ENCODE data around the gene ZNF883.

The ZNF883 gene

GRCh38 chr9:112970939-112971338 is 41.1 kb downstream of the ZNF883 start:
- Histone ChIP-seq H2BK5ac (ENCODE audit: low read depth, low read length, poor library complexity) (no peak overlapping the region), H4K8ac (ENCODE audit: low read depth, low read length) (no peak overlapping the region), H3K79me2 (ENCODE audit: control insufficient read depth, insufficient read depth, low read length, poor library complexity) (no peaks in the 10 kb centered on the region), H2BK12ac (ENCODE audit: low read length) (no peak overlapping the region), H3K27me3 (ENCODE audit: insufficient read depth, low read length) (no peaks in the 10 kb centered on the region), H4K91ac (ENCODE audit: low read depth, low read length) (no peak overlapping the region), H2AFZ (ENCODE audit: insufficient read depth, low read length, poor library complexity) (no peak overlapping the region), H3K36me3 (ENCODE audit: control insufficient read depth in 1 of 2, insufficient read depth in 2 of 2, low read length in 2 of 2) (no peaks in the 10 kb centered on the region), H3K4ac (ENCODE audit: low read depth, low read length) (no peak overlapping the region), H3K79me1 (ENCODE audit: low read length) (no peaks in the 10 kb centered on the region), H3K4me2 (ENCODE audit: low read length) (no peak overlapping the region), H3K23ac (ENCODE audit: low read length) (no peak overlapping the region), H3K18ac (ENCODE audit: low read length) (no peak overlapping the region), H3K9me3 (ENCODE audit: insufficient read depth, low read depth, low read length) (peaks cover under 1% of the 10 kb centered on the region), H3K27ac (ENCODE audit: low read depth, low read length) (no peak overlapping the region), H2BK120ac (ENCODE audit: insufficient read depth, low read length, poor library complexity) (no peak overlapping the region), H3K14ac (ENCODE audit: low read length) (no peak overlapping the region), H3K4me3 (ENCODE audit: low read depth, low read length) (no peak overlapping the region), H4K12ac (ENCODE audit: low read depth, low read length) (no peak overlapping the region), H3K4me1 (ENCODE audit: control insufficient read depth in 1 of 2, insufficient read depth in 2 of 2, low read length in 2 of 2) (no peaks in the 10 kb centered on the region), H2AK5ac (ENCODE audit: low read length) (no peak overlapping the region), H3K9ac (ENCODE audit: low read length) (no peak overlapping the region)
- no CpG with 5 or more reads among the region's 6 CpGs for WGBS (ENCODE audit: extremely low coverage, insufficient coverage, insufficient read length)
- DNase-seq = no peak

- Histone ChIP-seq H3K18ac (ENCODE audit: low read length) (no peak overlapping the region), H2AFZ (ENCODE audit: insufficient read depth, low read length, poor library complexity) (no peak overlapping the region), H4K8ac (ENCODE audit: low read depth, low read length) (no peak overlapping the region), H4K12ac (ENCODE audit: low read depth, low read length) (no peak overlapping the region), H4K91ac (ENCODE audit: low read depth, low read length) (no peak overlapping the region), H3K14ac (ENCODE audit: low read length) (no peak overlapping the region), H3K36me3 (ENCODE audit: control insufficient read depth in 1 of 2, insufficient read depth in 2 of 2, low read length in 2 of 2) (no peaks in the 10 kb centered on the region), H3K27me3 (ENCODE audit: insufficient read depth, low read length) (no peaks in the 10 kb centered on the region), H3K9ac (ENCODE audit: low read length) (no peak overlapping the region), H3K9me3 (ENCODE audit: insufficient read depth, low read depth, low read length) (peaks cover 3% of the 10 kb centered on the region), H2BK120ac (ENCODE audit: insufficient read depth, low read length, poor library complexity) (no peak overlapping the region), H3K79me1 (ENCODE audit: low read length) (no peaks in the 10 kb centered on the region), H3K27ac (ENCODE audit: low read depth, low read length) (no peak overlapping the region), H3K79me2 (ENCODE audit: control insufficient read depth, insufficient read depth, low read length, poor library complexity) (no peaks in the 10 kb centered on the region), H3K23ac (ENCODE audit: low read length) (no peak overlapping the region), H2AK5ac (ENCODE audit: low read length) (no peak overlapping the region), H3K4me1 (ENCODE audit: control insufficient read depth in 1 of 2, insufficient read depth in 2 of 2, low read length in 2 of 2) (no peaks in the 10 kb centered on the region), H3K4me3 (ENCODE audit: low read depth, low read length) (no peak overlapping the region), H3K4me2 (ENCODE audit: low read length) (no peak overlapping the region), H2BK5ac (ENCODE audit: low read depth, low read length, poor library complexity) (no peak overlapping the region), H2BK12ac (ENCODE audit: low read length) (no peak overlapping the region), H3K4ac (ENCODE audit: low read depth, low read length) (no peak overlapping the region)
- no peak for DNase-seq
- no CpG with 5 or more reads among the region's 4 CpGs for WGBS (ENCODE audit: extremely low coverage, insufficient coverage, insufficient read length)
Measured at GRCh38 chr9:112969730-112970129, 42.3 kb downstream of the ZNF883 start.

- Histone ChIP-seq H4K91ac (ENCODE audit: low read depth, low read length) (no peak overlapping the region), H2BK12ac (ENCODE audit: low read length) (no peak overlapping the region), H2BK5ac (ENCODE audit: low read depth, low read length, poor library complexity) (no peak overlapping the region), H4K8ac (ENCODE audit: low read depth, low read length) (no peak overlapping the region), H3K27ac (ENCODE audit: low read depth, low read length) (no peak overlapping the region), H3K9me3 (ENCODE audit: insufficient read depth, low read depth, low read length) (peaks cover 2% of the 10 kb centered on the region), H3K36me3 (ENCODE audit: control insufficient read depth in 1 of 2, insufficient read depth in 2 of 2, low read length in 2 of 2) (no peaks in the 10 kb centered on the region), H3K79me1 (ENCODE audit: low read length) (no peaks in the 10 kb centered on the region), H3K23ac (ENCODE audit: low read length) (no peak overlapping the region), H2AFZ (ENCODE audit: insufficient read depth, low read length, poor library complexity) (no peak overlapping the region), H2BK120ac (ENCODE audit: insufficient read depth, low read length, poor library complexity) (no peak overlapping the region), H3K4me2 (ENCODE audit: low read length) (no peak overlapping the region), H3K4me1 (ENCODE audit: control insufficient read depth in 1 of 2, insufficient read depth in 2 of 2, low read length in 2 of 2) (no peaks in the 10 kb centered on the region), H4K12ac (ENCODE audit: low read depth, low read length) (no peak overlapping the region), H3K18ac (ENCODE audit: low read length) (no peak overlapping the region), H2AK5ac (ENCODE audit: low read length) (no peak overlapping the region), H3K27me3 (ENCODE audit: insufficient read depth, low read length) (peaks cover 2% of the 10 kb centered on the region), H3K9ac (ENCODE audit: low read length) (peak overlapping the region; percentile 33), H3K4me3 (ENCODE audit: low read depth, low read length) (no peak overlapping the region), H3K4ac (ENCODE audit: low read depth, low read length) (no peak overlapping the region), H3K14ac (ENCODE audit: low read length) (no peak overlapping the region), H3K79me2 (ENCODE audit: control insufficient read depth, insufficient read depth, low read length, poor library complexity) (no peaks in the 10 kb centered on the region)
- no peak for DNase-seq
- WGBS (ENCODE audit: extremely low coverage, insufficient coverage, insufficient read length) = no CpG with 5 or more reads among the region's 1 CpG
Measured at GRCh38 chr9:112955550-112955949, 56.4 kb downstream of the ZNF883 start.

GRCh38 chr9:112945620-112946208 is 66.3 kb downstream of the ZNF883 start:
- Histone ChIP-seq H2BK12ac (ENCODE audit: low read length) (no peak overlapping the region), H3K27ac (ENCODE audit: low read depth, low read length) (no peak overlapping the region), H4K12ac (ENCODE audit: low read depth, low read length) (no peak overlapping the region), H2BK5ac (ENCODE audit: low read depth, low read length, poor library complexity) (no peak overlapping the region), H3K9me3 (ENCODE audit: insufficient read depth, low read depth, low read length) (no peaks in the 10 kb centered on the region), H2AK5ac (ENCODE audit: low read length) (no peak overlapping the region), H3K4me2 (ENCODE audit: low read length) (no peak overlapping the region), H3K4me3 (ENCODE audit: low read depth, low read length) (no peak overlapping the region), H3K79me1 (ENCODE audit: low read length) (no peaks in the 10 kb centered on the region), H2AFZ (ENCODE audit: insufficient read depth, low read length, poor library complexity) (no peak overlapping the region), H3K14ac (ENCODE audit: low read length) (no peak overlapping the region), H3K36me3 (ENCODE audit: control insufficient read depth in 1 of 2, insufficient read depth in 2 of 2, low read length in 2 of 2) (no peaks in the 10 kb centered on the region), H3K23ac (ENCODE audit: low read length) (no peak overlapping the region), H3K4me1 (ENCODE audit: control insufficient read depth in 1 of 2, insufficient read depth in 2 of 2, low read length in 2 of 2) (no peaks in the 10 kb centered on the region), H3K27me3 (ENCODE audit: insufficient read depth, low read length) (no peaks in the 10 kb centered on the region), H4K91ac (ENCODE audit: low read depth, low read length) (no peak overlapping the region), H3K18ac (ENCODE audit: low read length) (no peak overlapping the region), H3K4ac (ENCODE audit: low read depth, low read length) (no peak overlapping the region), H4K8ac (ENCODE audit: low read depth, low read length) (no peak overlapping the region), H2BK120ac (ENCODE audit: insufficient read depth, low read length, poor library complexity) (no peak overlapping the region), H3K79me2 (ENCODE audit: control insufficient read depth, insufficient read depth, low read length, poor library complexity) (no peaks in the 10 kb centered on the region), H3K9ac (ENCODE audit: low read length) (no peak overlapping the region)
- no CpG with 5 or more reads among the region's 25 CpGs for WGBS (ENCODE audit: extremely low coverage, insufficient coverage, insufficient read length)
- peak in 1 of 2 donors; percentile 18 for DNase-seq
